Glutamatergic neuron (in vitro differentiated cells): ENCODE measurements around the gene P2RX1. TPM values are rescaled to one million over a fixed set of nuclear protein-coding genes. Genes with fewer than 3 reads are reported as not detected.

ENCODE experiments used
- DNase-seq: peaks from one replicate; pipeline ENCODE4 v3.0.0; 2022
- H3K27ac Mint-ChIP-seq: one replicate; pipeline ENCODE4 v1.8.0; 2020; ENCODE audit warnings: mild to moderate bottlenecking, mixed read lengths, inconsistent platforms; ENCODE audit not compliant: unreplicated experiment
- H3K27me3 Mint-ChIP-seq: one replicate; pipeline ENCODE4 v1.8.0; 2020; ENCODE audit warnings: mild to moderate bottlenecking, moderate library complexity, mixed read lengths, inconsistent platforms; ENCODE audit not compliant: unreplicated experiment
- H3K36me3 Mint-ChIP-seq: one replicate; pipeline ENCODE4 v1.8.0; 2020; ENCODE audit warnings: mild to moderate bottlenecking, mixed read lengths, inconsistent platforms; ENCODE audit not compliant: unreplicated experiment
- H3K4me1 Mint-ChIP-seq: one replicate; pipeline ENCODE4 v1.8.0; 2020; ENCODE audit warnings: mild to moderate bottlenecking, low read depth, mixed read lengths, inconsistent platforms; ENCODE audit not compliant: unreplicated experiment
- H3K4me3 Mint-ChIP-seq: one replicate; pipeline ENCODE4 v1.8.0; 2020; ENCODE audit warnings: mild to moderate bottlenecking, mixed read lengths, inconsistent platforms; ENCODE audit not compliant: unreplicated experiment
- H3K9me3 Mint-ChIP-seq: one replicate; pipeline ENCODE4 v1.8.0; 2020; ENCODE audit warnings: mild to moderate bottlenecking, moderate library complexity, mixed read lengths, inconsistent platforms; ENCODE audit not compliant: unreplicated experiment
- total RNA-seq: library from RNA; stranded (reverse); fragmentation: NEBNext Ultra II Directional; extraction: Animal tissue kit (Norgen Biotek cat#: 25700); gene quantifications from one replicate; pipeline ENCODE4 v1.2.1, GENCODE V29; 2021; ENCODE audit not compliant: unreplicated experiment
- TF ChIP-seq, protein P1 (sequence below): fragments of 200-600 bp; sonication (generic); IDR thresholded peaks from one replicate; pipeline ENCODE4 v1.5.0; 2021; ENCODE audit not compliant: partially characterized antibody, unreplicated experiment

P2RX1 gene
- total RNA-seq, 1 donor from 2014 or later = 2.1 TPM

DNA sequence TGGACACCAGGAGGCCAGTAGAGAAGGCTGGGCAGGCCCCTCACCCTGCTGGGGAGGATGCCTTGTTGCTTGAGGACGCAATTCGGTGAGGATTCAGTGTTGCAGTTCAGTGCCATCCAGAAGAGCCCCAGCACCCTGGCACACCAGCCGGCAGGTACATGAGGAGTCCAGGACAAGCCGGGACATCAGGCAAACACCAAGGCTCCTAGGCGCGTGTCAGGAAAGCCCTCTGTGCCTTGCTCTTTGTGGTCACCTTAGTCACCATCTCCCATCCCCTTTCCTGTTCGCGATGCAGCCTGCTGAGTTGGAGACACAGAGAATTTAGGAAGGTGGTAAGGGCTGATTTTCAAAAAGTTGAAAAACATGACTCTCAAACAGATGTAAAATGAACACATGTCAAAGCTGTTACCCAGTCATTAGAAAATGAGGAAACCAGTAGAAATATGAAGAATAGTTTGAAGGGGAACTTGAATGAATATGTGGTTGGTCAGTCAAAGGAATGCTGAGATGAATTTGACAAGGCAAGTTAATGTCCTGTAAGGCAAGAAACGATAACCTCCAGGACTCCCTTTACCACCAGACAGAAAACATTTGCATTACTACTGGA, 67.9 kb downstream of the P2RX1 start:
- Mint-ChIP-seq H3K4me3 (no peak overlapping the region), H3K4me1 (peaks cover 13% of the 10 kb centered on the region), H3K9me3 (peaks cover 2% of the 10 kb centered on the region), H3K27ac (no peak overlapping the region), H3K27me3 (peaks cover 10% of the 10 kb centered on the region), H3K36me3 (peaks cover 4% of the 10 kb centered on the region)
- TF ChIP-seq, protein P1, sequence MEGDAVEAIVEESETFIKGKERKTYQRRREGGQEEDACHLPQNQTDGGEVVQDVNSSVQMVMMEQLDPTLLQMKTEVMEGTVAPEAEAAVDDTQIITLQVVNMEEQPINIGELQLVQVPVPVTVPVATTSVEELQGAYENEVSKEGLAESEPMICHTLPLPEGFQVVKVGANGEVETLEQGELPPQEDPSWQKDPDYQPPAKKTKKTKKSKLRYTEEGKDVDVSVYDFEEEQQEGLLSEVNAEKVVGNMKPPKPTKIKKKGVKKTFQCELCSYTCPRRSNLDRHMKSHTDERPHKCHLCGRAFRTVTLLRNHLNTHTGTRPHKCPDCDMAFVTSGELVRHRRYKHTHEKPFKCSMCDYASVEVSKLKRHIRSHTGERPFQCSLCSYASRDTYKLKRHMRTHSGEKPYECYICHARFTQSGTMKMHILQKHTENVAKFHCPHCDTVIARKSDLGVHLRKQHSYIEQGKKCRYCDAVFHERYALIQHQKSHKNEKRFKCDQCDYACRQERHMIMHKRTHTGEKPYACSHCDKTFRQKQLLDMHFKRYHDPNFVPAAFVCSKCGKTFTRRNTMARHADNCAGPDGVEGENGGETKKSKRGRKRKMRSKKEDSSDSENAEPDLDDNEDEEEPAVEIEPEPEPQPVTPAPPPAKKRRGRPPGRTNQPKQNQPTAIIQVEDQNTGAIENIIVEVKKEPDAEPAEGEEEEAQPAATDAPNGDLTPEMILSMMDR = no peak
- no peak for DNase-seq

- no peaks in the 10 kb centered on the region for H3K36me3 Mint-ChIP-seq
- H3K4me3 Mint-ChIP-seq = peak overlapping the region; percentile 76
- peak overlapping the region; percentile 57 for H3K27ac Mint-ChIP-seq
- TF ChIP-seq, protein P1 = no peak
- peaks cover 2% of the 10 kb centered on the region for H3K9me3 Mint-ChIP-seq
- peaks cover 9% of the 10 kb centered on the region for H3K4me1 Mint-ChIP-seq
- peaks cover 7% of the 10 kb centered on the region for H3K27me3 Mint-ChIP-seq
- no peak for DNase-seq
Measured at GRCh38 chr17:3847165-3847670, 69.0 kb downstream of the P2RX1 start.

Other genes with a start within 250 kb of the P2RX1 start
- 91.4 TPM for gene TAX1BP3, start 247.9 kb downstream of the P2RX1 start, total RNA-seq
- gene EMC6, start 247.7 kb downstream of the P2RX1 start, total RNA-seq = 44.4 TPM
- 6.6 TPM for gene P2RX5, start 220.3 kb downstream of the P2RX1 start, total RNA-seq
- gene HASPIN, start 192.6 kb downstream of the P2RX1 start, total RNA-seq = 2.3 TPM
- 19.2 TPM for gene ITGAE, start 115.3 kb downstream of the P2RX1 start, total RNA-seq
- 133 TPM for gene NCBP3, start 70.2 kb downstream of the P2RX1 start, total RNA-seq
- gene CAMKK1, start 23.4 kb downstream of the P2RX1 start, total RNA-seq = 41.3 TPM
- 97.8 TPM for gene ATP2A3, start 48.0 kb upstream of the P2RX1 start, total RNA-seq
- 72.7 TPM for gene ZZEF1, start 226.6 kb upstream of the P2RX1 start, total RNA-seq
- 27.2 TPM for gene CYB5D2, start 226.7 kb upstream of the P2RX1 start, total RNA-seq